ENCODE data around the gene MON1A. TPM values are rescaled to one million over a fixed set of nuclear protein-coding genes. Genes with fewer than 3 reads are reported as not detected.

The MON1A gene
- total RNA-seq, 1 experiment from 2014 or later, result 16.3 TPM

DNA sequence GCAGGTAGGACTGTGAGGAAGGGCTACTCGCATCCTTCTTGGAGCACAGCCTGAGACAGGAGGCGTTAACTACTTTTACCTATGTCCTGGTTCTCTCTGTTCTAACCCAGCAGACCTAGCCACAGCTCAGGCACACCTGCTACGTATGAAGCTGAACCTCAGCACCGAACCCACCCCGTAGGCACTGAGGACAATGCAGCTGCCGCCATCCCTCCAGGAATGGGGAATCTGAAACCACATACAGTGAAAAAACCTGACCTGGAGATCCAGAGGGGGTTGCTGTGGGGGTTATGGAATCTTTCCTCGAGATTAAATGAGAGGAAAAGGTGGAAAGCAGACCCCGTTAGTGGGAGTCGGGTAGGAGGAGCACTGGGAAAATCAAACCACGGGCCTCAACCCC is 40.3 kb downstream of the MON1A start:
- DNase-seq (ENCODE audit: low read depth), result no peak

DNA sequence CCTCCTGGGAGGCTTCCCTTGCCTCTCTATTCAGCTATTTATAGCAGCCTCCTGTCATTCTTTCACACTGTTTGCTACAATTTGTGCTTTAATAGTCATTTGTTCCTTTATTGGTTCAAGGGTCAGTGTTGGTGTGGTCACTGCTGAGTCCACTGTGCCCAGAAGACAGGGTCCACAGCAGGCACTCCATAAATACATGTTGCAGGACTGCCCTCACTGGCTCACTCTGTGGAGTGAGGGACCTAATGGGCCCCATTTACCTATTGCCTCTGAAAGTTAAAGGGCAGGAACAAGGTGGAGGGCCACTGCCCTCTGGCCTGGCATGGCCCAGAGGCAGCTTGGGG is 42.7 kb downstream of the MON1A start:
- no peak for DNase-seq (ENCODE audit: low read depth)

DNA sequence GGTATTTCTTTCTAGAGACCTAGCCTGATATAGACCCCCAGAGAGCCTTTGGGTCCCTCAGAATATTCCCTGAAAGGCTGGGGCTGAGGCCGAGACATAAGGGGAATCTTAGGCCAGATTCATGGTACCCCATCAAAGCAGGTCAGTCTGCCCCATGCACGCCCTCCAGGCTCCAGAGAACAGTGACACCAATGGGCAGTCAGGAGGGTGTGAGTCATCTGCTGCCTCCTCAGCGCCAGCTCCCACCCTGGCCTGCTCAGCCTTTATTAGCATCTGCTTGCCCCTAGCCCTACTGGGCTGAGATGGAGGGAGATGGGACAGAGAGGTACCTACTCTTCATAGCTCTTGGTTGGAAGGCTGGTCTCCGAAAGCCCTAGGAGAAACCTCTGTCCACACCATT is 45.6 kb downstream of the MON1A start:
- DNase-seq (ENCODE audit: low read depth), result peak; percentile 24

DNA sequence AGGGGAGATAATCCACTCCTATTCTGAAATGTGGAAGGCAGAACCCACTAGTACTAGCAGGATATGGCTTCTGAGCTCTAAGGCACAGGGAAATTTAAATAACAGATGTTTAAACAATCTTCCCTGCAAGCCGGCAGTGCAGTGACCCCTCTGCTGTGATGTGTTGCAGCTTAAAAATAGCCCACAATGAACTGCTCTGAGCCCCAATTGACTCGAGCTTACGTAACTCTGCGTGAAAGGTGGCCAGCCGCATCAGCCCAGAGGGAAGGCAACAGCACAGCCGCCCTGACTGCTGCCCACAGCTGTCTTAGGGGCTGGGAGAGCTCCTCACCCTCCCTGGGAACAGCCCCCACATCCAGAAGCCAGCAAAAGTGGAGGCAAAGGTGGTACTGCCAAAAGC is 47.4 kb downstream of the MON1A start:
- DNase-seq (ENCODE audit: low read depth), result peak; percentile 21

DNA sequence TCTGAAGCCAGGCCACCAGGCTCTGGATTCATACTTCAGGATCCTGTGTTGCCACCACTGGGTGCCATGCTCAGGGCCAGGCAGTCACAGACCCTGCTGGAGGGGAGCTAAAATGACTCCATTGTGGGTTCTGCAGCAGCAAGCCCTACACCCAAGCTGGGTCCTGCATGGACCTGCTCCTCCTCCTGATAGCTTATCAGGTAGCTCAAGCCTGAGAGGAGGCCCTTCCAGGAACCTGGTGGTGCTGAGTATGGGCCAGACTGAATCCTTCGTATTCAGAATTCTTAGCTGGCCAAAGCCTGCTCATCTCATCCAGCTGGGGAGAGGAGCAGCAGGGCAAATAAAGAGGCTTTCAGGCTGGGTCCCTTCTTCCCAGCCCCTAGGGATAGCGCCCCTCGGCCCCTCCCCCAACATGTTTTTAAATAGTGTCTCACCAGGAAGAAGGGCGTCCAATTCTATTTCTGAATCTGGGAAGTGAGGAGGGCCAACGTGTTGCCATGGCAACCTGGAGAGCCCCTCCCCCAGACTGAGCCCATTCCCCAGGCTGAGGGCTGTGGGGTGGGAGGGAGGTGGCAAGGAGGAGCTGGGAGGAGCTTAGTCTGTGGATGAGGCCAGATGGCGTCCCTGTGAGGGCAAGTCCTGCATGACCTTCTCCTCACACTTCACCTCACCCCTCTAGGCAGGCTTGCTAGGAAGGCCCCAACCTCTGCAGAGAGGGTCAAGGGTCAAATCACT is 48.9 kb downstream of the MON1A start:
- DNase-seq (ENCODE audit: low read depth), result no peak

DNA sequence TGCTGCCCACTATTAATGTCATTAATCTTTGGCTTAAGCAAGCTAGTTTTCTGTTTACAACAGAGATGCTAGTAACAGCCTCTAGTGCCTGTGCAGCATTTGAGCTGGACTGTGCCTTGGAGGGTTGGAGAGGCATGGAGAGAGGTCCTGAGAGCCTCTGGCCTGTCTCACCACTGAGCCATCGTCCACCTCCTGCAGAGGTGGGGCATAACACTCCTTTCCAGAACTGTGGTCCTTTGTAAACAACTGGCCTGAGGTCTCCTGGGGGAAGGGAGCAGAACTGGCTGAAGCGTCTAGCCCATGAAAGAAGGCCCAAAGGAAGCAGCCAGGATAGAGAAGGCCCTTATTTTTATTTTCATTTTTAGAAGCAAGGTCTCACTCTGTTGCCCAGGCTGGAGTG is 49.9 kb downstream of the MON1A start:
- no peak for DNase-seq (ENCODE audit: low read depth)

DNA sequence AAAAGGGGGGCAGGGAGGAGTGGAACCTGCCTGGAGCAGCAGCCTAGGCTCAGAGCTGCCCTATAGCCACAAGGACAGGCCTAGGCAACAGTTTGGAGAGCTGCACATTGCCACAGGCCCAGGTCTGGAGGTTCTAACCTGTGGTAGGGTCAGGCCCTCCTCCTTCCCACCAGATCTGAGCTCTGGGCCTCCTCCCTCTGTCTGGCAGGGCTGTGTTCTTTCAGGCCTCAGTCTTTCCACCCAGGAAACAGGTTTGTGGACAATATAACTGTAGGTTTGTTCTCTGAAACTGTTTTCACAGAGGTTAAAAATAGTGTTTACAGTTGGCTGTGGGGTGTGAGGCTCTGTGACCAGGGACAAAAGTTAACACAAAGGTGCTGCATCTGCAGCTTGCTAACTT is 50.9 kb downstream of the MON1A start:
- DNase-seq (ENCODE audit: low read depth), result no peak

DNA sequence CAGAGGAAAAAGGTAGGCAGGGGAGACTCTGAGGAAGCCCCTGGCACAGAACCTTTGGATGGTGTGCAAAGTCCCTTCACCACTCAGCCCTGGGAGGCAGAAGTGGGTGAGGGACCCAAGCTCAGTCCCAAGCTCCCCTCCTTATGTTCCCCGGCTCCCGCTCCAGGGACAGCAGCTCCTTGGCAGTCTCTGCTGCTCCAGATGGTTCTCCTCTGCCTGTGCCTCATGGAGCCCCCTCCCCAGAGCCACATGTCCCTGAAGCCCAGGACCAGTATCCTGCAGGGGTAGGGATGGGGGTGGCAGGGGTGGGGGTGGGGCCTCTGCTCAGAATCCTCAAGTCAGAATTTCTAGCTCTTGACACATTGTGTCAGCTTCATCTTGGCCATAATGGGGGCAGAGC is 51.9 kb downstream of the MON1A start:
- DNase-seq (ENCODE audit: low read depth), result no peak

DNA sequence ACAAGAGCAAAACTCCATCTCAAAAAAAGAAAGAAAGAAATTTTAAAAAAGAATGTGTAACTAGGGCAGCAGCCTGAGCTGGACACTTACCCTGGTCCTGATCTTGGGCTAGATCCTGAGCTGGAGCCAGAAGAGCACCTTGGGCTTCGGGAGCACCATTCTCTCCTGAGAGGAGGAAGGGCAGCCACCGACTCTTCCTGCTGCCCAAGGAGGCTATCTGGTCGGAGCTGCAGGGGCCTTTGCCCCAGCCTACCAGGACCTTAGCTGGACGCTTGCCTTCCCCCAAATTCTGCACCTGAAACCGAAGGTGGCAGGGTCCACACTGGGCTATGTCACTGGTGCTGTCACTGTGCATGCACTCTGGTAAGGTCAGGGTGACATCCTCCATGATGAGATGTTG is 53.0 kb downstream of the MON1A start:
- no peak for DNase-seq (ENCODE audit: low read depth)

DNA sequence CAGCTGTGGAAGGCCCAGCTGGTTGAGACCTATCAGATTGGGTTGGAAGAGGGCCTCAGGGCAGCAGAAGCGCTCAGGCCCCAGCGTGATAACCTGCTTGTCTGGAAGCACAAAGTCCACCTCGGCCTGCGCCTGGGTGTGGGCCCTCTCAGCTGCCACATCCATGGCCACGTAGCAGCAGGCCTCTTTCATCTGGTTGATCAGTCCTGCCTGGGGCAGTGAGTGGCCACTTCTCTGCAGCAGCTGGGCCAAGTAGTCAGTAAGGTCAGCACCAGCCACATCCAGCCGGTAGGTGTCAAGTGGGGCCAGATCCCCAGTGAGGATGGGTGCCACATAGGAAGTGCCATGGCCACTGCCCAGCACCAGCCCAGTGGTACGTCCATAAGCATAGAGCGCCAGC is 56.0 kb downstream of the MON1A start:
- no peak for DNase-seq (ENCODE audit: low read depth)

DNA sequence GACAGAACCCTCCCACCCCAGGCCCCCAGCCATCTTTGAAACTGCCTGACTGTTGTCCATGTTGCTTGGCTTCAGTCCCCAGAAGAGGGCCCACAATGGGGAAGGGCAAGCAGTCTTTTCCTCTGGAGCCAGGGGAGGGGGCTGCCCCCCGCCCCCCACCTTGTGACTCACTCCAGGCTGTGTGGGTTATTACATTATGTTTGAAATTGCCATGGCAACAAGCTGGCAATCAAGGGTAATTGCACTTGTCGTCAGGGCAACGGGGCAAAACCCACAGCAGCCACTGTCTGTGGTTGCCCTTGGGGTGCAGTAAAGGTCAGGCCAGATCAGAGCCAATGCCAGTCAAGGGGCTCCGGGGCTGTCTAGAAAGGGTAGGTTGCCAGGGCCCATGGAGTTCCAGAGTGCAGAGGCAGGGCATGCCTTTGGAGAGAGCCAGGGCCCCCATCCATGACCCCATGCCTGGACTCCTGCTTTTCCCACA is 56.8 kb downstream of the MON1A start:
- DNase-seq (ENCODE audit: low read depth), result peak; percentile 38

DNA sequence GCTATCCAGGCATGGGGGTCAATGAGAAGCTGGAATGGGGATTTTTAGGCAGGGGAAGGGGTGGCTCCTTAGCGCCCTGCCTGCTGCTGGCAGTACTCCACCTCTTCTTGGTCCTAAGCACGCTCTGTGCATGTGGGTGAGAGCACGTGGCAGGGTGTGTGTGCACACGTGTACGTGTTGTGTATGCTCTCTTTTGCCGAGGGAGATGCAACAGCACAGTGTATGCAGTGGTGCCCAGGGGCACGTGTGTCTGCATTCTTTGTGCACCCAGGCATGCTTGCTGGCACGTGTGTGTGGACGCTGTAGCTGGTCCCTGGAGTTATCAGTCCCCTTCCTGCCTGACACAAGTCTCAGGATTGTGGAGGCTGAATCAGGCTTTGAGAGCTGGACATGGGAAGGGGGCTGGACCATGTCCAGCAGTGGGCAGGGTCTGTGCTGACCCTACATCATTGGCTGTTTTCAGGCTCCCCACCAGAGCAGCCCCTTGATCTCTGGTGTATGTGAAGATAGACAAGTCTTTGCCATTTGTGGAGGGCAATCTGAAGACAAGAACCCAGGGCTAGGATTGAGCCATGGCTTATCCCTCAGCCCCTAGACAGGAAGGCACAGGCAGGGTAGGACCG is 58.0 kb downstream of the MON1A start:
- no peak for DNase-seq (ENCODE audit: low read depth)

DNA sequence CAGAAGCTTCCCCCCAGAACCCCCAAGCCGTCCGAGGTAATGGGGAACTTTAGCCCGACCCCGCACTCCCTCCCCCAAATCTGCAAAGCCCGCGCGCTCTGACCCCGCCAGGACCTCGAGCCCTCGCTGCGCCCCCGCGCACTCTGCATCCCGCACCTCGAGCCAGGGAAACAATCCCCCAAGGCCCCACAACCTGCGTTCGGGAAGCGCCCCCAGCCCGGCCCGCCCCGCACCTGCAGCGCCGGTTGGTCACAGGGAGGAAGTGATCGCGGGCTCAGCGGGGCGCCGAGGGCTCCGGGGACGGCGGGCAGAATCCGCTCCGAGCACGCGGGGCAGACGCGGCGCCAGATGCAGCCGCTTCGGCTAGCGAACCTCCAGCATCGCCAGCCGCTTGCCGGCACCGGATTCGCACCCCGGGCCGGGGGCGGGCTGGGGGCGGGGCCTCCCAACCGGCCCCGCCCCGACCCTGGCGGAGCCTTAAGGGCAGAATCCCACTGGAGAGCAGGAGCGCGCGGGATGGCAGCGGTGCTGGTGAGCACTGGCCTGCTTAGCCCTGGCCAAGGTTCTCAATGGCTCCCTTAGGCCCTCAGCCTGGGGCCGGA is 60.0 kb downstream of the MON1A start, which contains the start of gene CAMKV:
Gene CAMKV, minus strand, starts transcription at position 382 of the 602 bp plus-strand sequence. CDS start 7,518 bp downstream, outside the sequence.
- no peak for DNase-seq (ENCODE audit: low read depth)

DNA sequence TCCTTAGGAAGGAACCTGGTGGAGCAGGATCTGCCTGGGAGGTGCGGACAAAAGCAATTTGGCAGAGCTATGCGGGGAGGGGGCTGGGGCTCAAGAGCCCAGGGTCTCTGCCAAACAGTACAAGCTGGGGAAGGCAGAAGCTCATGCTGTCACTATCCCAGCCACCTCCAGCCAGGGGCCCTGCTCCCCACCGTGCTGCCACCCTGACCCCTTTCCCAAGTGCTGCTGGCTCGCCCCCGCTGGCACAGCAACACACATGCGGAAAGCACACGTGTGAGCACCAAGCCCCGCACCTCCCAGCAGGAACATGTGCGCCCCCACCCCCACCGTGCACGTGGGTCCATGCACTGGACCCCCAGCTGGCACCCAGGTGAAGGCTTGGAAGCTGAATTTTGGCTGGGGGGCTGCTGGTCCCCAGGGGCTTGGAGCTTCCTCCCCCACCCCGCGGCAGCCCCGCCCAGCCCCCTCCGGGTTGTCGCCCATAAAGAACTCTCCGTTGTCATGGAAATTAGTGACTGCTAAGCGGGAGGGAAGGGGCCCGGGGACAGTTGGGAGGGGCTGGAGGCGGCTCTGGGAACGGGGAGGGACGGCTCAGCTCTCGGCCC is 60.6 kb downstream of the MON1A start:
- DNase-seq (ENCODE audit: low read depth), result no peak

DNA sequence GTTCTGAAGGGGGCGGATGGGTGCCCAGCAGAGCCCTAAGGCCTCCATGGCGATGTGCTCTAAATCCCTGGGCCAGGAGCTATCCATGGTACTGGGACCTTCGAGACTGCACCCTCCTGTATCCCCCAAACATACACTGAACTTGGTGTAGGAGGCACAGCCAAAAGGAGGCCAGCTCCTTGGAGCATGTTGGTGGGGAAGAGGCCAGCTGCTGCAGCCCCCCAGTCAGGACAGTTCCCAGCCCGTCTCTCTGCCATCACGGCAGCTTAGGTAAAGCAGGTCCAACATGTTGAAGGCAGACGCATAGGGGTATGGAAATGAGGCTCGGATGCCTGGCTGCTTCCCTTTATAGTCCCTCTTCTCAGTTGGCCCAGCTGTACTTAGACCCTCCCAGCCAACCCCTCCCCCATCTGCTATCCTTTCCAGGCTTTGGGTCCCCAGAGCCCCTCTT is 61.7 kb downstream of the MON1A start:
- DNase-seq (ENCODE audit: low read depth), result peak; percentile 49

DNA sequence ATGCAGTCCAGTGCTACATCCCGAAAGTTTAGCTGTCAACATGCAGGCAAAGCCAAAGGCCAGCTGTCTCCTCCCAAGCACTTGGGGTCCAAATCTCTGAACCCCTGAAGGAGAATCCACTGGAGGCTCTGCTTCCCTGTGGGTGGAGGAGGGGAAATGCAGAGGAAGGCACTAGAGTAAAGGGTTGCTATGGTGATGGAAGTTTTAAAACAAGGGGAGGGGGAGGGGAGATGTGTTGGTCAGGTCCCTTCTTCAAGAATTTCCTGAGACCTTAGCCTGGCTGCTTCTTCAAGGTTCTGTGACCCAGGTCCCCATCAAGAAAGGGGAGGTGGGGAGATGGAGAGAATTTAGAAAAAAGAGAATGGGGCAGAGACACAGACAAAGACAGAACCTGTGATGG is 62.2 kb downstream of the MON1A start:
- no peak for DNase-seq (ENCODE audit: low read depth)

DNA sequence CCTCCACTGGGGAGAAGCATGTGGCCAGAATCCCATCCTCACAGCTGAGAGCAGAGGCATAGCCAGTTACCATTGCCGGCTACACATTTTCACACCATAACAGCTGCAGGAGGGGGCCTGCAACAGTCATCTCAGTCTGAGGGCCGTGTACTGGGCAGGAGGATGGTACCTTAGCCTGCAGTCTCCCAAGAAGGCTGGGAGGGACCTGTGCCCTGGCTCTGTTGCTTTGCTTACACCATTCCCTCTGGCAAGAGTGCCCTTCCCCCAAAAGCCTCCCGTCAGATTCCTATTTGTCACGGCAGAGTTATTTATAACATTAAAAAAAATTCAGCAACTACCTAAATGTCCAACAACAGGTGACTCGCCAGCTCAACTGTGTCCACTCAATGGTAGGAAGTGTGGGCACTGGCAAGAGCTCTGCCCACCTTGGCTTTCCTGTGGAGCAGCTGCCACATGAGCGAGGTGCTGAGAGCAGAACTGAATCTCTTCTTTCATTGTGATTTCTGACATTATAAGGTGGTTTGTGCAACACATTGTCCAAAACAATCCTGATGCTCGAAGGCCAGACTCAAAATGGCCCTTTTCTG is 64.3 kb downstream of the MON1A start:
- DNase-seq (ENCODE audit: low read depth), result no peak

DNA sequence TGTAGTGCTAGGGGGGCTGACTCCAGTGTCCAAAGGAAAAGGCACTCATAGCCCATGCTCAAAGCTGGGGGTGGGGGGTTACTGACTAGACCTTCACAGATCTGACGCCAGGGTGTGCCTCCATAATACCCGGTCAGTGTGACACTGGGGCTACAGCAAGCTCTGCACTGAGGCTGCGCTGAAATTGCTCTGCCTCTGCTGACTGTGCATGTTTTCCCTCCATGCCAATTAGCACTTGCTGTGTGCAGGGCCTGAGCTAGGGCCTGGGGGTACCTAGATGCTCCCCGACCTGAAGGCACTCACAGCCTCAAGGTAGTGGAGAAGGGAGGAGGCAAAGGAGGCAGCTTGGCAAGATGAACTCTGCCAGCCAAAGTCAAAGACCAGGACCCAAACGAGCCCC is 65.1 kb downstream of the MON1A start:
- DNase-seq (ENCODE audit: low read depth), result no peak

DNA sequence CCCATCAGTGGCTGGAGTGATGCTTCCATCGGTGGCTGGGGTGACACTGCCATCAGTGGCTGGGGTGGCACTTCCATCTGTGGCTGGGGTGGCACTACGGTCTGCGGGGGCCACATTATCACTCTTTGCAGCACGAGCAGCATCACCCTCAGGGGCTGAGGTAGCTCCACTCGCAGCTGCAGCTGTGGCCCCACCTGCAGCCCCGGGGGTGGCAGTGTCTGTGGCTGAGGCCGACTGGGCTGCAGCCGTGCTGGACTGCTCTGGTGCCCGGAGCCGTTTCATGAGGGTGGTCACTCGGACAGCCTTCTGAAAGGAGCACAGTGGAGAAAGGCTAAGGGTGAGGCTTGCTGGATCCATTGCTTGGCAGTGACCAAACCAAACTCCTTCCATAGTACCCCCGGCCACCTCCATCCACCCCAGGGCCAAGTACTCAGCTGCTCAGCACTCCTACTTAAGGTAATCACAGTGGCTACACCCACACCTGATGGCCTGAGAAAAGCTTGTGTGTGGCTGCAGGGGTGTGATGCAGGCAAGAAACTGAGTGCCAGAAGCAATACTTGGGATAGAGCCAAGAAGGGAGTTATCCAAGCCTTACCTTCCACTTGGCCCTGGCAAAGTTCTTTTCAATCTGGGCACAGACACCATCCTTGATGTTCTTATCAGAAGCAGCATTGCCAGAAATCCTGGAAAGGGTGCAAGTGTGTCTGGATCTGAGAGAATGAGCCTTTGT is 69.9 kb downstream of the MON1A start:
- no peak for DNase-seq (ENCODE audit: low read depth)
